ENCODE data around the gene TRPC4AP.

The TRPC4AP gene

DNA sequence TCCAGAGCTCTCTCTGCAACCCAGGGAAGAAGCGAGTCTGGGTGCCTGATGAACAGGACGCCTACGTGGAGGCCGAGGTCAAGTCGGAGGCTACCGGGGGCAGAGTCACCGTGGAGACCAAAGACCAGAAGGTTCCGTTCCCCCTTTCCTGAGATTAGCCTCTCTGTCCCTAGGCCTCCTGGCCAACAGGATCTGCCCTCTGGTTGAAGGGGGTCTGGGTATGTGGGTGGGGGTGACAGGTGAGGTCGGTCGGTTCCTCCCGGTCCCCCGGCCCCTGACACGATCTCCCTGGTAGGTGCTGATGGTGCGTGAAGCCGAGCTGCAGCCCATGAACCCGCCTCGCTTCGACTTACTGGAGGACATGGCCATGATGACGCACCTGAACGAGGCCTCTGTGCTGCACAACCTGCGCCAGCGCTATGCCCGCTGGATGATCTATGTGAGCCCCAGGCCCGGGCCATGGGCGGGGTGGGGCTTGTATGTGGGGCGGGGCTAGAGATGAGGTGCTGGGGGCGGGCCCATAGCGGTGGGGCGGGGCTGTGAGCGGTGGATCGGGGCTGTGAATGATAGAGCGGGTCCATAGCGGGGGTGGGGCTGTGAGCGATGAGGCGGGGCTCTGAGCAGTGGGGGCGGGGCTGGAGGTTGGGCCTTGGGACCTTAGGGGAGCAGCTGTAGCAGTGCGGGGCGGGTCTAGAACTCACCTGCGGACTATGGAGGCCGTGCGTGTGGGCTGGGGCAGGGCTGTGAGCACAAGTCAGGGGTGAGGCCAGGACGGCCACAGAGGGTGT lies 113.0 kb downstream of the TRPC4AP start:
- no peaks in the 10 kb centered on the region for H3K4me1 ChIP-seq (ENCODE audit: control insufficient read depth in 1 of 2, insufficient read depth in 2 of 2, low read length in 2 of 2)

DNA sequence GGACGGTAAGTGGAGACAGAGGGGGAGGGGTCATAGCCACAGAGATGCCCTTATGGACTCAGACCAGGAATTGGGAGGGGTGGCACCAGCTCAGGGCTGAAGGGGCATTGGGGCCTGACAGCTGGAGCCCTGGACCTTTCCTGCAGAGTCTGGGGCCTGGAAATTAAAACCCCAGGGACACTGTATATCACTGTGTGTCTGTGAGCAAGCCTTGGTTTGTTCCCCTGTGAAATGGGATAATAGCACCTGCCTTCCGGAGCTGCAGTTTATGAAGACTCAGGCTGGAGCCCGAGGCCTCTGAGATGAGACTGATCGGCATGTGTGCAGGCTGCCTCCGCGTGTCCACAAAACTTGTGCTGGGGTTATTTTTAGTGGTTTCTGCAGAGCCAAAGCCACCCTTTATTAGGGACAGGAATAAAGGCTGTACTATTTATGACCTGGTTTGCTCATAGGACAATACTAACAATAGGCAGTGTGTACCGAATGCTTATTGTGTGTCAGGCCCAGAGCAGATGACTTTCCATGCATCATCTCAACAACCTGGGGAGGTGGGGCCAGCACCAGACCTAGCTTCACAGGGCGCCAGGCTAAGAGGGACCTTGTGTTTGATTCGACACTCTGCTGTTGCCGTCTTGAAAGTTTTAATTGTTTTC lies 114.4 kb downstream of the TRPC4AP start:
- no peaks in the 10 kb centered on the region for H3K4me1 ChIP-seq (ENCODE audit: control insufficient read depth in 1 of 2, insufficient read depth in 2 of 2, low read length in 2 of 2)
- no peaks in the 10 kb centered on the region for H3K27me3 ChIP-seq (ENCODE audit: low read depth, low read length)
- no peak overlapping the region for H3K4me3 ChIP-seq (ENCODE audit: low read depth in 1 of 2, low read length in 2 of 2)
- no peak overlapping the region for H3K27ac ChIP-seq (ENCODE audit: low read length)
- no peaks in the 10 kb centered on the region for H3K36me3 ChIP-seq (ENCODE audit: control insufficient read depth in 1 of 2, insufficient read depth in 2 of 2, low read length in 2 of 2)
- no peaks in the 10 kb centered on the region for H3K9me3 ChIP-seq (ENCODE audit: control insufficient read depth in 1 of 2, low read length in 2 of 2)

More for the DNA sequence above, 113.0 kb downstream of the TRPC4AP start:
- no peak overlapping the region for H3K4me3 ChIP-seq (ENCODE audit: low read depth in 1 of 2, low read length in 2 of 2)
- H3K36me3 ChIP-seq (ENCODE audit: control insufficient read depth in 1 of 2, insufficient read depth in 2 of 2, low read length in 2 of 2): no peaks in the 10 kb centered on the region
- no peaks in the 10 kb centered on the region for H3K9me3 ChIP-seq (ENCODE audit: control insufficient read depth in 1 of 2, low read length in 2 of 2)
- no peak overlapping the region for H3K27ac ChIP-seq (ENCODE audit: low read length)
- peaks cover 5% of the 10 kb centered on the region for H3K27me3 ChIP-seq (ENCODE audit: low read depth, low read length)

DNA sequence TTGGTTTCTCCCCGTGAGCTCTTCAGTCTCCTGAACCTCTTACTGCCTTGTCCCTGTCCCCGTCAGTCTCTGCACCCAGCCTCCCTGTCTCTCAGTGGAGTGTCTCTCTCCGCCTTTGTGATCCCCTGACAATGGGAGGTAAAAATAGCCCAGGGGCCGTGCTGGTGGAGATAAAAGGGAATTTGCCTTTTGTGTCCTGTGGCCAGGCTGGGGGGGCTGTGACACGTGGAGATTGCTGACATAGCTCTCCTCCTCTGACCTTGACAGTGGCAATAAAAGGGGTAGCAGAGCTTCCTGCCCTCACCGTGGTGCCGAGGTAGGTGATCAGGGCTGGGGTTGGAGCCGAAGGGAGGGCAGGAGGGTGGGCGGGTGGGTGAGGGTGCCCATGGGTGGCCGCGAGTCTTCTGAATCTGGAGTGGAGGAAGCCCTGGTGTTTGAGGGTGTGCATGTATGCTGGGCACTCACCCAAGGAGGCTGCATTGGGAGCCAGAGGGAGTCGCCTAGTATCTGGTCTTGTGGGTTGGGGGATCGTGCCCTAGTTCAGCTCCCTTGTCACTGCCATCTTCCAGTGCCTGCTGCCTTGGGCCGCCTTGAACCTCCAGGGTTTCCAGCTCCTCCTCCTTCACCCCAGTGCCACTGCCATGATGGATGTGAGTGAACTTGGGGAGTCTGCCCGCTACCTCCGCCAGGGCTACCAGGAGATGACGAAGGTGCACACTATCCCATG lies 115.1 kb downstream of the TRPC4AP start:
- H3K4me3 ChIP-seq (ENCODE audit: low read depth in 1 of 2, low read length in 2 of 2): no peak overlapping the region
- no peaks in the 10 kb centered on the region for H3K36me3 ChIP-seq (ENCODE audit: control insufficient read depth in 1 of 2, insufficient read depth in 2 of 2, low read length in 2 of 2)
- H3K27ac ChIP-seq (ENCODE audit: low read length): no peak overlapping the region
- no peaks in the 10 kb centered on the region for H3K4me1 ChIP-seq (ENCODE audit: control insufficient read depth in 1 of 2, insufficient read depth in 2 of 2, low read length in 2 of 2)
- no peaks in the 10 kb centered on the region for H3K9me3 ChIP-seq (ENCODE audit: control insufficient read depth in 1 of 2, low read length in 2 of 2)
- H3K27me3 ChIP-seq (ENCODE audit: low read depth, low read length): no peaks in the 10 kb centered on the region

DNA sequence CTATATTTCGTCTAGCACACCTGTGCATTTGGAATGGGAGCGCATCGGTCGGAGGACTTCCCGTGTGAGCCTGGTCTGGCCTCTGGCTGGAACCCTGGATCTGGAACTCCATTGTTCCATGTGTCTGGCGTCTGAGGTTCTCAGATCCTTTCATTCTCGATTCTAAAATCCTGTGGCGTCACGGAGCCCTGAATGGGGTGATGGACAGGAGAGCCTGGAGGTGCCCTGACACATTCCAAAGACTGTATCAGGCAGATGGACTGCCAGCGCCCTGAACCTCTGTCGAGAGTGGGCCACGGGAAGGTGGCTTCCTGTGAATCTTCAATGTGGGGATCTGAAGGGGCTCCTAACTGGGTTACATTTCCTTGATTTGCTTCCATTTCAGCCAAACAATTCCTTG lies 116.3 kb downstream of the TRPC4AP start:
- Histone ChIP-seq H3K9me3 (ENCODE audit: control insufficient read depth in 1 of 2, low read length in 2 of 2) (no peaks in the 10 kb centered on the region), H3K36me3 (ENCODE audit: control insufficient read depth in 1 of 2, insufficient read depth in 2 of 2, low read length in 2 of 2) (no peaks in the 10 kb centered on the region), H3K4me3 (ENCODE audit: low read depth in 1 of 2, low read length in 2 of 2) (no peak overlapping the region), H3K27ac (ENCODE audit: low read length) (no peak overlapping the region), H3K4me1 (ENCODE audit: control insufficient read depth in 1 of 2, insufficient read depth in 2 of 2, low read length in 2 of 2) (no peaks in the 10 kb centered on the region), H3K27me3 (ENCODE audit: low read depth, low read length) (no peaks in the 10 kb centered on the region)

DNA sequence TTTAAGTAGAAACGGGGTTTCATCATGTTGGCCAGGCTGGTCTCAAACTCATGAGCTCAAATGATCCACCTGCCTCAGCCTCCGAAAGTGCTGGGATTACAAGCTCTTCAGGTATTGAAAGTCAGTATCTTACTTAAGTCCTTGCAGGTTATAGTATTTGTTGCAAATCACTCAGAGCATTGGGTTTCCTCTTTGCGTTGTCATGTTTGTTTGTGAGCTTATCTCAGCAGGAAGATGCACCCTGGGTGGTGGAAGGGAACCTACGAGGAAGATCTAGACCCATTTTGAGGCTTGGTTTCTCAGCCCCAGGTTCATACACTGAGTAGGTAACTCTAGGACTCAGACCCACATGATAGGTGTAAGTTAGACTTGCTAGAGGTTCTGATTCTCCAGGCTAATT lies 118.4 kb downstream of the TRPC4AP start:
- Histone ChIP-seq H3K27me3 (ENCODE audit: low read depth, low read length) (no peaks in the 10 kb centered on the region), H3K27ac (ENCODE audit: low read length) (no peak overlapping the region), H3K4me3 (ENCODE audit: low read depth in 1 of 2, low read length in 2 of 2) (no peak overlapping the region), H3K4me1 (ENCODE audit: control insufficient read depth in 1 of 2, insufficient read depth in 2 of 2, low read length in 2 of 2) (no peaks in the 10 kb centered on the region), H3K36me3 (ENCODE audit: control insufficient read depth in 1 of 2, insufficient read depth in 2 of 2, low read length in 2 of 2) (no peaks in the 10 kb centered on the region), H3K9me3 (ENCODE audit: control insufficient read depth in 1 of 2, low read length in 2 of 2) (no peaks in the 10 kb centered on the region)

DNA sequence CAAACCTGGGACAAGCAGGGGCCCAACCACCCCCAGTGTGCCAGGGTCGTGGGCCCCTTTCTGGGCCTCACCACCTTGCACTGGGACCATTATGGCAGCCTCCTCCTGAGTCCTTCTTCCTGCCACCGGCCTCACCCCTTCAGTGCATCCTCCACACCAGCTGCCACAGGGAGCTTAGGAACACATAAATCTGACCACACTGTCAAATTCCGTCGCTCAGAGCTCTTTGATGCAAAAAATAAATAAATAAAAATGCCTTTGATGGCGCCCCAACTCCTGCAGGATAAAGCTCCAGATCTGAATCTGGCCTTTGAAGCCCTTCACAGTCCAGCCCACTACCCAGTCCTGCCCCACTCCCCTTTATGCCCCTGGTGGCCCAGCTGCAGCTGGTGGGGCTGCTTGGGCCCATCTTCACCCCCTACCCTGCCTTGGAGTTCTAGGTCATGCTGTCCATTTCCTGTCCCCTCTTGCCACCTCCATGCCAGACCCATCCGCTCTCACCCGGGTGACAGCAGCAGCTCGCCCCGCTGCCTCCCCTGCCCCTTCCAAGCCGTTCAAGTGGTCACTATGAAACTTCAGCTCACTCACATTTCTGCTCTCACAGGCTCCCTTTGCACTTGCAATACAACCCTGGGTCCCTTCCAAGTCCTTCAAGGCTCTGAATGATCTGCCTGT lies 120.9 kb downstream of the TRPC4AP start:
- Histone ChIP-seq H3K9me3 (ENCODE audit: control insufficient read depth in 1 of 2, low read length in 2 of 2) (no peaks in the 10 kb centered on the region), H3K4me1 (ENCODE audit: control insufficient read depth in 1 of 2, insufficient read depth in 2 of 2, low read length in 2 of 2) (no peaks in the 10 kb centered on the region), H3K4me3 (ENCODE audit: low read depth in 1 of 2, low read length in 2 of 2) (no peak overlapping the region), H3K27ac (ENCODE audit: low read length) (no peak overlapping the region), H3K36me3 (ENCODE audit: control insufficient read depth in 1 of 2, insufficient read depth in 2 of 2, low read length in 2 of 2) (no peaks in the 10 kb centered on the region), H3K27me3 (ENCODE audit: low read depth, low read length) (no peaks in the 10 kb centered on the region)

DNA sequence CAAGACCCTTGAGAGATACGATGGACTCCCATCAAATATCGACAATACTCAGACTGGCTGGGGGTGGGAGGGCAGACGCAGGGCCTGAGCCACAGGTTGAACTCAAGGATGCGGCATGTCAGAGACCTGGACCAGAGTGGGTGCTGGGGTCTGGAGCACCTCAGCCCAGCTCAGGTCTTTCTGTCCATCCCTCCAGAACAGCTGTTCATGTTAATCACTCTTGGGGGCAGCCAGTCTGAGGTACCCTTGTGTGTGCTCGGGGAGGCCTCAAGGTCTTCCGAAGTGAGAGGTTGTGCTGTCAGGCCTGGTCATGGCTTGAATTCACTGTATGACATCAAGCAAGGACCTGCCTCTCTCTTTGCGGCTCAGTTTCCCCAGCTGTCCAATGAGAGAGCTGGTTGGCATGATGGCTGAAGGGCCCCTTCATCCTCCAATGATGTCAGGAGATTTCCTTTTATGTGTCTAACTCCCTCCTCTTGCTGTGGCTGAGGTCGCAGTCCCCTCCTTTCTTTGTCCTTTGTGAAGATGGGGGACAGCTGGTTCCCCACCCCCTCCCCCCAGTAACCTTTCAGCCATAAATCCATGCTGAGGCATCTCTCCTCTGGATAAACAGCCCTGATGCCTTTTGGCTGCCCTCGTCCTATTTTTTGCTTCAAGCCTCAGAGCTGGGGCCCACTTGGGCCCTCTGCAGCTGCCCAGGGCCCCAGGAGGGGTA lies 121.6 kb downstream of the TRPC4AP start:
- Histone ChIP-seq H3K4me1 (ENCODE audit: control insufficient read depth in 1 of 2, insufficient read depth in 2 of 2, low read length in 2 of 2) (no peaks in the 10 kb centered on the region), H3K27ac (ENCODE audit: low read length) (no peak overlapping the region), H3K9me3 (ENCODE audit: control insufficient read depth in 1 of 2, low read length in 2 of 2) (no peaks in the 10 kb centered on the region), H3K27me3 (ENCODE audit: low read depth, low read length) (no peaks in the 10 kb centered on the region), H3K36me3 (ENCODE audit: control insufficient read depth in 1 of 2, insufficient read depth in 2 of 2, low read length in 2 of 2) (no peaks in the 10 kb centered on the region), H3K4me3 (ENCODE audit: low read depth in 1 of 2, low read length in 2 of 2) (no peak overlapping the region)

DNA sequence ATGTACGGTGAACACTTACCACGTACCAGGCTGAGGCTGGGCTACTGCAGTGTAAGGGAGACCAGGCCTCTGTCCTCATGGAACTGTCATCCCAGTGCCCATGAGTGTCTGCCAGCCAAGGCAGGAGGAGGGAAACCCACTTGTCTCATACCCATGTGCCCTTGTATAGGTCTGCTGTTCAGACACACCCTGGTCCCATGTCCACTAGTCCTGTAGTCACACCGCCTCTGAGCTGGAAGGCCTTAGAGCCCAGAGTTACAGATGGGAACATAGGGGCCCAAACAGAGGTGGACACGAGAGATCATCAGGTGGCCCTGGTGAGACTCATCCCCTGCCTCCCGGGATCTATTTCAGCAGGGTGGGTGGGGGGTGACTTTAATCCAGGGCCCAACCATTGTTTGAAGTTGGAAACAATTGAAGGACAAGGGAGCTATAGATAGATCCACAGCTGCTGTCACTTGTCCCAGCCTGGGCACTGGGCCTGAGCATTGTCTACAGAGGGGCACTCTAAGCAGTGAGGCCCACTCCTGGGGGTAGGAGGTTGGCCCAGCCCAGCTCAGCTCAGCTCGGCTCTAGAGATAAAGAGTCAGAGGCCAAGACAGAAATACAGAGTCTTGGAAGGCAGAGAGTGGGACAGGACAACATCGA lies 122.3 kb downstream of the TRPC4AP start:
- Histone ChIP-seq H3K4me3 (ENCODE audit: low read depth in 1 of 2, low read length in 2 of 2) (no peak overlapping the region), H3K9me3 (ENCODE audit: control insufficient read depth in 1 of 2, low read length in 2 of 2) (no peaks in the 10 kb centered on the region), H3K27me3 (ENCODE audit: low read depth, low read length) (no peaks in the 10 kb centered on the region), H3K4me1 (ENCODE audit: control insufficient read depth in 1 of 2, insufficient read depth in 2 of 2, low read length in 2 of 2) (no peaks in the 10 kb centered on the region), H3K36me3 (ENCODE audit: control insufficient read depth in 1 of 2, insufficient read depth in 2 of 2, low read length in 2 of 2) (no peaks in the 10 kb centered on the region), H3K27ac (ENCODE audit: low read length) (no peak overlapping the region)

DNA sequence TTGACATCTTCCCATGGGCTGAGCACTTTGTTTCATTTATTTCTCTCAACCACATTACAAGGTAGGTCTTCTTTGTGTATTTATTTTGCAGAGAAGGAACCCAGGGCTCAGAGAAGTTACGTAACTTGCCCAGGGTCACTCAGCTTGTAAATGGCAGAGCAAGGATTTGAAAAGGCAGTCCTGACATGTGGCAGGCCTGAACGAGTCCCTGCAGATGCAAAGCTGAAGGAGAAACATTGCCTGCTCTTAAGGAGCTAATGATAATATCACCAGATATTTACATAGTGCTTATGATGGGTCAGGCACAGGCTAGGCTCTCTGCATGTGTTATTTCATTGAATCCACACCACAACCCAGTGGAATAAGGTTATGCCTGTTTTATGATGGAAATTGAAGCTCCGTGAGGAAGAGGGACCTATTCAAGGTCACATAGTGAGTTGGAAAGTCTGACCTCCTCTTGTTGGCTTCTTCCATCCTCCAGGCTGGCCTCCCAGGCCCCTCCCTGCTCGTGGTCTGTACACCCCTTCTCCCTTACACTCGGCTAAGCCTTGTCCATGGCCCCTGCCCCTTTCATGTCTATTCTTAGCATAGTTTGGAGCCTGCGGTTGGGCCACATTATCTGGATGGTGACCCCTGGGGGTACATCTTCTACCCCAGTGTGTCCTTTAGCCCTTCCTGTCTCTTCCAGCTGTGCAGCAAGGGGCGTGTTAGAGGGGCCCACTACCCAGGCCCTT lies 124.4 kb downstream of the TRPC4AP start:
- no peaks in the 10 kb centered on the region for H3K36me3 ChIP-seq (ENCODE audit: control insufficient read depth in 1 of 2, insufficient read depth in 2 of 2, low read length in 2 of 2)
- no peak overlapping the region for H3K4me3 ChIP-seq (ENCODE audit: low read depth in 1 of 2, low read length in 2 of 2)
- no peak overlapping the region for H3K27ac ChIP-seq (ENCODE audit: low read length)
- no peaks in the 10 kb centered on the region for H3K27me3 ChIP-seq (ENCODE audit: low read depth, low read length)
- H3K9me3 ChIP-seq (ENCODE audit: control insufficient read depth in 1 of 2, low read length in 2 of 2): no peaks in the 10 kb centered on the region
- no peaks in the 10 kb centered on the region for H3K4me1 ChIP-seq (ENCODE audit: control insufficient read depth in 1 of 2, insufficient read depth in 2 of 2, low read length in 2 of 2)

DNA sequence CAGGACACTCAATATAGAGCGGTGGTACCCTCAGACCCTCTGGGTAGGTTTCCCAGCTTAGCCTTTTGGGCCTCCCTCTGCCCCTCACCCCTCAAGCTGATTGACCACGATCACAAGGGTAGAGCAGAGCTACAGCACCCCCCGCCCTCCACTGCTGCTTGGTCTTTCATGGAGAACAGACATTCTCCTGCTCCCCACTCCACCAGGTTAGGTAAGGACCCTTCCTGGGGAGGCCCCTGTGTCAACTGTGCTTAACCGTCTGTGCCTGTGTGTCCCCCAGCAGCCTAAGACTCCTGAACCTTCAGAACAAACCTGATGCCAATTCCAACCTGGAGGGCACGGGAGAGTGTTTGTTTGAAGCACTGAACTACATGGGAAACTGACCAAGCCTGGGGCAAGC lies 125.2 kb downstream of the TRPC4AP start:
- H3K36me3 ChIP-seq (ENCODE audit: control insufficient read depth in 1 of 2, insufficient read depth in 2 of 2, low read length in 2 of 2): no peaks in the 10 kb centered on the region
- H3K27me3 ChIP-seq (ENCODE audit: low read depth, low read length): no peaks in the 10 kb centered on the region
- H3K4me3 ChIP-seq (ENCODE audit: low read depth in 1 of 2, low read length in 2 of 2): no peak overlapping the region
- H3K4me1 ChIP-seq (ENCODE audit: control insufficient read depth in 1 of 2, insufficient read depth in 2 of 2, low read length in 2 of 2): no peaks in the 10 kb centered on the region
- H3K27ac ChIP-seq (ENCODE audit: low read length): no peak overlapping the region
- H3K9me3 ChIP-seq (ENCODE audit: control insufficient read depth in 1 of 2, low read length in 2 of 2): no peaks in the 10 kb centered on the region

Measured in muscle layer of duodenum (tissue), 2 donors.